HG03060 (cell line): ENCODE results near the gene SYAP1.
"Not testable (repeated sequence)": the region's sequence is repeated elsewhere in the genome, so short reads cannot be mapped to it uniquely, and the experiment has no call there.

Experiments used
- ATAC-seq: cut with Tn5 transposase; IDR thresholded peaks from one replicate; pipeline ENCODE4 v1.9.1; 2021; ENCODE audit warnings: low read depth, moderate number of reproducible peaks; ENCODE audit not compliant: unreplicated experiment

The SYAP1 gene

GRCh38 chrX:16719334-16720084 is at the start of gene SYAP1:
Gene SYAP1, plus strand, starts transcription at chrX:16719612. Its CDS starts 113 bp downstream, at chrX:16719725.
- ATAC-seq, result peak; percentile 89

- no peak for ATAC-seq
Observed at GRCh38 chrX:16671005-16671404, 48.4 kb upstream of the SYAP1 start.

- no peak for ATAC-seq
Observed at GRCh38 chrX:16678689-16679088, 40.7 kb upstream of the SYAP1 start.

- no peak for ATAC-seq
Observed at GRCh38 chrX:16683007-16683664, 36.3 kb upstream of the SYAP1 start.

GRCh38 chrX:16687514-16687913 is 31.9 kb upstream of the SYAP1 start:
- ATAC-seq, result no peak

GRCh38 chrX:16695079-16695676 is 24.2 kb upstream of the SYAP1 start:
- no peak for ATAC-seq

GRCh38 chrX:16696956-16697355 is 22.5 kb upstream of the SYAP1 start:
- no peak for ATAC-seq

GRCh38 chrX:16699389-16699788 is 20.0 kb upstream of the SYAP1 start:
- ATAC-seq, result no peak

GRCh38 chrX:16700734-16701133 is 18.7 kb upstream of the SYAP1 start:
- ATAC-seq, result no peak

- no peak for ATAC-seq
Observed at GRCh38 chrX:16702700-16703599, 16.5 kb upstream of the SYAP1 start.

GRCh38 chrX:16705370-16705769 is 14.0 kb upstream of the SYAP1 start:
- ATAC-seq, result no peak

GRCh38 chrX:16708016-16708415 is 11.4 kb upstream of the SYAP1 start:
- ATAC-seq, result no peak

GRCh38 chrX:16711219-16711811 is 8.1 kb upstream of the SYAP1 start:
- no peak for ATAC-seq

- no peak for ATAC-seq
Observed at GRCh38 chrX:16711893-16712547, 7.4 kb upstream of the SYAP1 start.

- no peak for ATAC-seq
Observed at GRCh38 chrX:16712548-16713155, 6.8 kb upstream of the SYAP1 start, which contains the start of gene CTPS2. Gene CTPS2, minus strand, starts transcription at chrX:16712669. Its CDS starts 9,767 bp downstream, at chrX:16702902.

- no peak for ATAC-seq
Observed at GRCh38 chrX:16714504-16714903, 4.9 kb upstream of the SYAP1 start.

GRCh38 chrX:16715638-16716037 is 3.8 kb upstream of the SYAP1 start:
- not testable (repeated sequence) for ATAC-seq

GRCh38 chrX:16716451-16716850 is 3.0 kb upstream of the SYAP1 start:
- not testable (repeated sequence) for ATAC-seq

- no peak for ATAC-seq
Observed at GRCh38 chrX:16718824-16719333, 533 bp upstream of the SYAP1 start.
